NCI-H146 treated with DMSO at 0.1 percent for 48 hours (cell line): ENCODE data around the gene IL13RA1.
"Not testable (repeated sequence)": the region's sequence is repeated elsewhere in the genome, so short reads cannot be mapped to it uniquely, and the experiment has no call there.

ENCODE experiments used
- DNase-seq: peaks from one replicate; lab custom pipeline; 2025; ENCODE audit not compliant: unreplicated experiment; lab: John Stamatoyannopoulos, UW

The IL13RA1 gene

DNA sequence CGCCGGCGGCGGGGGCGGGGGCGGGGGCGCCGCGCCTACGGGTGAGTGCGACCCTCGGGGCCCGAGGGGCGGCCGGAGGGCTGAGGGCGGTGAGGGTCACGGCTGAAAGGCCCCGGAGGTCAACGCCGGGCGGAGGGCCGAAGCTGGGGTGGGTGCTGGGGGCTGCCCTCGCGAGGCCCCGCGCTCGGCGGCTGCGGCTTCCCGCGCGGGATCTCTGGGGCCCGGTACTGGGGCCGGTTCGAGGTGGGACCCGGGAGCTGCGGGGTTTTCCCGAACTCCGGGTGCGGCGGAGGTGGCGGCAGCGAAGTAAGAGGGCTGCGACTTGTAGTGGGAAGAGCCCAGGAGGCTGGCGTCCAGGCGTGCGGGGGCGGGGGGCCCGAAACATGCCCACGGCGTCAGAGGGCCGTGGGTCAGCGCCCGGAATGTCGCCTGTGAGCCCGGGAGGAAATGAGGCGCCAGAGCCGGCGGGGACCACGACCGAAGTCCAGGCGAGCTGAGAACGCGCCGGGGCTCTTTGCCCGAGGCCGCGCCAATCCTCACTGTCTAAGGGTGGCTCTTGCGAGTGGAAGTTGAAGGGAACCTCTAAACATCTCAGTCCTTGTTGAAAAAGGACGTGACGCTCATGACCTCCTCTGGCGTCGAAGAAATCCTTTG, 407 bp downstream of the IL13RA1 start:
- DNase-seq: no peak

DNA sequence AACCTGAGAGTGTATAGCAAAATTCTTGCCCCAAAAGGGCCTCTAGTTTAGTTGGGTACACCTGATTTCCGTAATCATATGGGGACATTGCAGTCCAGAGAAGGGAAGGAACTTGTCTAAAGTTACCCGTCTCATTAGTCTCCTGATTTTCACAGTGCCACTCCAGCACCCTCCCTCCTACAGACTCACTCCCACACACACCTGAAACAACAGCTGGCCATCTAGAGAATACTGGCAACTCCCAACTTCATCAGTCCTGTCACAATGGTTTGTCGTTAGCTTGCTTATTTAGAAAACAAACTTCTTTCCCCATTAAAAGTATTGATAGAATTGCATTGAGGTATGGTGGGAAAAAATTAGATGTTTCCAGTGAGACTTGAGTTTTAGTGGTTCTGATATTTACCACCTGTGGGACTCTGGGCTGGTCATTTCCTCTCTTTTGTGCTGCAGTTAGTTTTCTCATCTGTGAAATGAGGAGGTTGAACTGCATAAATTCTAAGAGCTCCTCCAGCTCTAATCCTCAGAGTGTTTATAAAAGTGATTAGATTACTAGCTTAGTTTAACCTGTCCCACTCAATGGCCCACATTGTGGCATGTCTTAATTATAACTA, 1.7 kb downstream of the IL13RA1 start:
- DNase-seq: no peak

DNA sequence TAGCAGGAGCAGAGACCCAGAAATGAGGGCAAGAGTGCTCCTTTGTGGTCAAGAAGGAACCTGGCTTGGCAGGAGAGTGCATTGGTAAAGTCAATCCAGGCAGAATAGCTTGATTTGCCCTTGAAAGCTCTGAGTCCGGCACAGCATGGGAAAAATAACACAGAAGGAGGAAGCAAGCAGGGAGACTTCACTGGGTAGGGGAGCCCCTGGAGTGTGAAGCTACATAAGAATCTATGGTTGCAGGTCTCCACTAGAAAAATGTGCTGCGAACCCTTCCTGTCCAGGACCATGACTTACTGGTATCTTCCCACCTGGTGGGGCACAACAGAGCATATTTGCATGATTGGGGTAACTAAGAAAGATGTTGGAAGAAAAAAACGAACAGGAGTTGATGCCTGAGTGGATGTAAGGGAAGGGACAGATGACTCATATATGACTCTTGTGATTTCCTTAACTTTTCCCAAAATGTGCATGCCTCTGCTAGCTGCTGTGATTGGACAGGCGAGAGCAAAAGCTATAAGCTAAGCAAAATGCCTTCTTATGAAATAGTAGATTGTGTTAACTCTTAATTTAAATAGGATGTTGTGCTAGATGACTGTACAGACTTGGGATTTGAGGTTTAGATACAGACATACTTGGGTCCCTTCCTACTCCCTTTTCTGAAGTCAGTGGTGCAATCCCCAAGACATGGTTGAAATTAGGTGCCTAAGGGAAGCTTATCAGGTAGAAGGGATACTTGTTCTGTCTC, 3.3 kb downstream of the IL13RA1 start:
- no peak for DNase-seq

DNA sequence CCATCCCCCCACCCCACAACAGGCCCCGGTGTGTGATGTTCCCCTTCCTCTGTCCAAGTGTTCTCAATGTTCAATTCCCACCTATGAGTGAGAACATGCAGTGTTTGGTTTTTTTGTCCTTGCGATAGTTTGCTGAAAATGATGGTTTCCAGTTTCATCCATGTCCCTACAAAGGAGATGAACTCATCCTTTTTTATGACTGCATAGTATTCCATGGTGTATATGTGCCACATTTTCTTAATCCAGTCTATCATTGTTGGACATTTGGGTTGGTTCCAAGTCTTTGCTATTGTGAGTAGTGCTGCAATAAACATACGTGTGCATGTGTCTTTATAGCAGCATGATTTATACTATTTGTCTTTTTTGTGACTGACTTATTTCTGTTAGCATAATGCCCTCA, 5.1 kb downstream of the IL13RA1 start:
- DNase-seq: not testable (repeated sequence)

DNA sequence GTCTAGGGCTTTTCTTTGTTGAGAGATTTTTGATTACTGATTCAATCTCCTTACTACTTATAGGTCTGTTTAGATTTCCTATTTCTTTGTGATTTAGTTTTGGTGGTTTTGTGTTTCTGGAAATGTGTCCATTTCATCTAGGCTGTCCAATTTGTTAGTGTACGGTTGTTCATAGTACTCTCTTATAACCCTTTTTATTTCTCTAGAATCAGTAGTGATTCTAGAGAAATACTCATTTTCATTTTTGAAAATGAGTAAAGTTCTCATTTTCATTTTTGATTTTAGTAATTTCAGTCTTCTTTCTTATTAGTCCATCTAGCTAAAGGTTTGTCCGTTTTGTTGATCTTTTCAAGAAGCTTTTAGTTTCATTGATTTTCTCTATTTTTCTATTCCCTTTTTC, 7.5 kb downstream of the IL13RA1 start:
- no peak for DNase-seq

DNA sequence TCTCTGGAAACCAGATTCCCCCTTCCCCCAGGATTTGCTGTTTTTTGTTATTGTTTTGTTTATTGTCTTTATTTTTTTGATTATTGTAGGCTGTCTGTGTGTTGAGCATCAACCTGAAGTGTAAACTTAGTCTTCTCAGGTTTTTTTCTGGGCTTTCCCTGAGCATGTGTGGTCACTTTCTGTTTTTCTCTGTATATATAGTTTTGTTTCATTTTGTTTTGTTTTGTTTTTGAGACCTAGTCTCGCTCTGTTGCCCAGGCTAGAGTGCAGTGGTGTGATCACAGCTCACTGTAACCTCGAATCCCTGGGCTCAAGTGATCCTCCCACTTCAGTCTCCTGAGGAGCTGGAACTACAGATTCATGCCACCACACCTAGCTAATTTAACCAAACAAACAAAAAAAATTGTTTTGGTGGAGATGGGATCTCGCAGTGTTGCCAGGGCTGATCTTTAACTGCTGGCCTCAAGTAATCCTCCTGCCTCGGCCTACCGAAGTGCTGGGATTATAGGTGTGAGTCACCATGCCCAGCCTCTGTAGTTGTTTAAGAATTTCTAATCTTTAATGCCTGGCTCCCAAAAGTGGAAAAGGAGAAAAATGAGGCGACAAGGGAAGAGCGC, 9.1 kb downstream of the IL13RA1 start:
- no peak for DNase-seq

DNA sequence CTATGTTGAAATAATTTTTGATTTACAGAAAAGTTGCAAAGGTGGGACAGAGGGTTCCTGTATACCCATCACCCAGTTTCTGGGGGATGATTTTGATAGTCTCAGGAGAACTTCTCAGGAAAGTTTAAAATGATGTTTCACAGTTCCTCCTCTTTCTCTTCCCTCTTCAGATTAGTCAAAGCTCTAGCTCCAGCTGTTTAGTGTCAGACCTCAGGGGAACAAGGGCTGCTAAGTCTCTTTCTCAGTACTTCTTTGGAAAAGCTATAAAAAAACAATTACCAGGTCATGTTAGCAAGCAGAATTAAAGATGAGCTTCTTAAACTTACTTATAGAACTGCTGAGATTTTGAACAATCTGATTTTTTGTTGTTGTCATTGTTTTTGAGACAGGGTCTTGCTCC, 12.2 kb downstream of the IL13RA1 start:
- no peak for DNase-seq

DNA sequence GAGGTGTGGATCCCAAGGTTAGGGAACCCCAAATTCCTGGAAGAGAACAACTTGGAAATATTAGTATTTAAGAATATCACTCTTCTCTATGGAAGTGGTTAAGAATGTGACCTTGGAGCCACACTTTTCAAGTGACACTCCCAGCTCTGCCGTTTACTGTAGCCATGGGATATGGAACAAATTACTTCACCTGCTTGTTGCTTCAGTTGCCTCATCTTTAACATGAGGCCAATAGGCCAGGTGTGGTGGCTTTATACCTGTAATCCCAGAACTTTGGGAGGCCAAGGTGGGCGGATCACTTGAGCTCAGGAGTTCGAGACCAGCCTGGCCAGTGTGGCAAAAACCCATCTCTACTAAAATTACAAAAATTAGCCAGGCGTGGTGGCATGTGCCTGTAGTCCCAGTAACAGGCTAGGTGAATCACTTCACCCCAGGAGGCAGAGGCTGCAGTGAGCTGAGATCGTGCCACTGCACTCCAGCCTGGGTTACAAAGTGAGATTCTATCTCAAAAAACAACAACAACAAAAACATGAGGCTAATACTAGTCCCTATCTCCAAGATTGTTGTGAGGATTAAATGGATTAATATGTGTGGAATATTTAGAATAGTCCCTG, 13.0 kb downstream of the IL13RA1 start:
- no peak for DNase-seq

DNA sequence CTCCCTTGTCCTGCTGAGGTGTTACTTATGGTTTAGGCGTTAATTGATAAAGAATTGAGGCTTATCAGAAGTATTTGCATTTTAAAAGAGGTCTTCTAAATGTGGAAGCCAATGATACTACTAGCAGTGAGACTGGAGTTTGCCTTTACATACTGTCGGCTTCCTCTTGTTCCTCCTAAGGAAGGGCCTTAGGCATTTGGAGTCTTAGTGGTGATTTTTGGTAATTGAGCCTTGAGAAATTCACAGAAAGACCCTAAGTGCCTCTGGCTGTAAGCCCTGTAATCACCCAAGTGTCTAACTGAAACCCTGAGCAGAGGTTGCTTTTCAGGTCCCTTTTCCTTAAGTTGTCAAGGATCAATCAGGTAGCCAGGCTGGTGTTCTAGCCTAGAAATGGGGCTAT, 14.8 kb downstream of the IL13RA1 start:
- DNase-seq: no peak

DNA sequence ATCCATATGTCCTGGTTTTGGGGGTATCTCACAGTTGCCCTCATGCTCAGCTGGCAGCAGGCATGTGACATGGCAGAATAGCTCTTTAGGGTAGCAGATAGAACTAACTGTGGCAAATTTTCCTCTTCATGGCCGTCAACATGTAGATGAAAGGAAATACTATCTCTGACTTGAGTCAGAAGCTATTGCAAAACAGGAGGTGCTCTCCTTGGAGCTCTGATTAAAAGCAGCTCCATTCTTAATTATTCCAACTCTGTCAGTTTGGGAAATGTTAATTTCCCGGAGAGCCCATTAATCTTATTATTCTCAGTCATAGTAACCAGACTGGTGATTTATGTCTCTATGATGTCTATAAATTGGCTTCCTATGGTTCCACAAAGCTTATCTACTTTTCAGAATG, 18.2 kb downstream of the IL13RA1 start:
- DNase-seq: no peak

DNA sequence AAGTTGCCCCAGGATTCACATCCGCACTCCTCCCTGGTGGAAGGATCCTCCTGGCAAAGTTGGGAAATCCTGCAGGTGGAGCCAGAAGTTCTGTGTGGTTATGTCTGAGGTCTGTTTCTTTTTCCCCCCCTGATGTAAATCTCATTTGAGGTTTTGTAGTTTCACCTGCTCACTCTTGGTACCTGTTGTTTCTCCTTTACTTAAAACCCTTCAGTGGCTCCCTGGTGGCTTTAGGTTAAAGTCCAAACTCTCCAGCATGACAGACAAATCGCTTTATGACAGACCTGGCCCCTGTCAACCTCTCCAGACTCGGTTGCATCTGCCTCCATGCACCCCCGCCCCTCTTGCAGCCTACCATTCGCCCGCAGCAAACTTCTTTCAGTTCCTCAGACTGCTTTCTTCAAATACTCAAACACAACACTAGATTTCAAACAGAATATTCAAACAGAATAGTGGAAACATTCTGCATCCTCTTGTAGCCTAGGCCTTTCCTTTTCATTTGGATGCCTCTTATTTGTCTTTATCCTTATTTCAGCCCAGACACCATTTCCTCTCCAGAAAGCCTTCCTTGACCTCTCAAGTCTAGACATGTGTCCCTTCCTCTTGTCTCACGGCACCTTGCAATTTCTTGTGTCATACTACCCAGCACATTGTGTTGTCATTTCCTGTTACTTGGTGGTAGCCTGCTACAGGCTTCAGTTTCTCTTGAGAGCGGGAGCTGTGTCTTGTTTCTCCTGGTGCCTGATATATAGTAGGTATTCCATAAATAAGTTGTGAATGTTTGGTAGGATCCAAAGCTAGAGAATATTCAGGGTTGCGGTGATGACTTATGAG, 24.8 kb downstream of the IL13RA1 start:
- DNase-seq: no peak

DNA sequence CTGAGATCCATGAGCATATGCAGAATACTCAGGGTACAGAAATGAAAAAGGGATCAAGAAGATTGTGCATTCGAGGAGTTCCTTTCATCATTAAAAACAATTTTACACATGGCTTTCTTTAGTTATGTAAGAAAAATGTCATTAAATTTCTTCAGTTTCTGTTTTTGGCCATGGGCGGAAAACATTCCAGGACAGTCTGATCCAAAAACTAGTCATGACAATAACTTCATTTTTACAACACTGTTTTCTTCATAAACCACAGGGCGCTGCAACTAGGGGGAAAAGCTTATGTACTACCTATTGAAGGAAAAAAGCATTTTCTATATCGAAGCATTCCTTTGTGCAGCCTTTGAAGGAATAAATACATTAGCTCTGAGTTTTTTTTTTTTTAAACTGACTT, 28.2 kb downstream of the IL13RA1 start:
- no peak for DNase-seq

DNA sequence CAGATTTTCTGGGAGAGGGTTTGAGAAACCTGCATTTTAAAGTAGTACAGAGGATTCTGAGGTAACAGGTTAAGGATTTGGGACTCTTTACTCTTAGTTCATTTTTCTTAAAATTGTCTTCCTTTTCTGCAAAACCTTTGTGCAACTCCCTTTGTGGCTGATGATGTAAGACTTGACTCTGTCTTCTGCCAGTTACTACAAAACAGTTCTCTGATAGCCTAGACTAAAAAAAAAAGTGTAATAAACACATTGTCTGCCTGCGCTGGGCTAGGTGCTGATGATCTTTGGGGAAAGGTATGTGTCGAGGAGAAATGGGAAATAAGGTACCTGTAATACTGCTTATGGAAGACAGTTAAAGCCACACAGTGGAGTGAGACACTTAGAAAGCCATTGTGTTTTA, 28.7 kb downstream of the IL13RA1 start:
- no peak for DNase-seq

DNA sequence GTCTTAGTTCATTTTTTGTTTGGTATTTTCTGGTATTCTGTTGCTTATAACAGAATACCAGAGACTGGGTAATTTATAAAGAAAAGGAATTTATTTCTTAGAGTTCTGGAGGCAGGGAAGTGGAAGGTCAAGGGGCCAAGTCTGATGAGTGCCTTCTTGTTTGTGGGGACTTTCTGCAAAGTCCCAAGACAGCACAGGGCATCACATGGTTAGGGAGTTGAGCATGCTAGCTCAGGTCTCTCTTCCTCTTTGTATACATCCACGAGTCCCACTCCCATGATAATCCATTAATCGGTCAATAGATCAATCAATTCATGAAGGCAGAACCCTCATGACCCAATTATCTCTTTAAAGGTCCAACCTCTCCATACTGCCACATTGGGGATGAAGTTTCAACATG, 31.1 kb downstream of the IL13RA1 start:
- no peak for DNase-seq

DNA sequence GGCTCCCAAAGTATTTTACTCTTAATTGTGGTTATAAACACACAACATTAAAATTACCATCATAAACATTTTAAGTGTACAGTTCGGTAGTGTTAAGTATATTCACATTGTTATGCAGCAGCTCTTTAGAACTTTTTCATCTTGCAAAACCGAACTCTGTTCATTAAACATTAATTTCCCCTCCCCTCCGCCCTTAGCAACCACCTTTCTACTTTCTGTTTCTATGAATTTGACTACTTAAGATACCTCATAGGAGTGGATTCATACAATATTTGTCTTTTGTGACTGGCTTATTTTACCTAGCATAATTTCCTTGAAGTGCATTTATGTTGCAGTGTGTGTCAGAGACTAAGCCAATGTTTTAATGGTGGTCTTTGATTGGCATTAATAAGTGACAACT, 32.6 kb downstream of the IL13RA1 start:
- DNase-seq: no peak

DNA sequence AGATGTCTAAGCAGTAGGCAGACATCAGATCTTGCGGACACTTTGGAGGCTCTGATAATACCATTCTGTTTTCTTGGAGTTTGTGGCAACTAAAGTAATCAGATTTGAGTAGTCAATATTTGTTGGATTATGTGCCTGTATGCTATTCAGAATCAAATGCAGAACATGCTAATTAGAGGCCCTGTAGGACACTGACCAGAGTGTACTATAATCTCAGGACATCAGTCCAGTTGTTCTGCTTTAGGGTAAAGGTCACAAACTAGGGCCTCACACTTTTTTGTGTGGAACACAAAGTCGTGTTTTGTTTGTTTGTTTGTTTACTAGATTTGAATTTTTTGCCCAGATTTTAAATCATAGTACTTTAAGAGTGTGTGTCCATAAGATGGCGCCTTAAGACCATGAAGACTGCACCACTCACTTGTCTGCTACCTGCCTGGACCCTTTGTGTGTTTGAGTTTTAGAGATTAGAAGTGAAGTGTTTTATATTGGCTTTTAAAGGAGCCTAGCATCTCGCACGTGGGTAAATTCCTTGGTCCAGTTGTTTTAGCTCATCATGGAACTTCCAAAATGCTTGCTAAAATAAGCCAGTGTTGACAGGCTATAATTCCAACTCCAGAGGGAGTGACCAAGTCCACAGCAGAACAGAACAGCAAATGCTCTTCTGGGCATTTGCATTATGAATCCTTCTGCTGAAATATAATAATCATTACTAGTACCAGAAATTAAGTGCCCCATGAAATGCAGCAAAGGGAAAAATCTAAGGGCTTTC, 34.7 kb downstream of the IL13RA1 start:
- DNase-seq: no peak

DNA sequence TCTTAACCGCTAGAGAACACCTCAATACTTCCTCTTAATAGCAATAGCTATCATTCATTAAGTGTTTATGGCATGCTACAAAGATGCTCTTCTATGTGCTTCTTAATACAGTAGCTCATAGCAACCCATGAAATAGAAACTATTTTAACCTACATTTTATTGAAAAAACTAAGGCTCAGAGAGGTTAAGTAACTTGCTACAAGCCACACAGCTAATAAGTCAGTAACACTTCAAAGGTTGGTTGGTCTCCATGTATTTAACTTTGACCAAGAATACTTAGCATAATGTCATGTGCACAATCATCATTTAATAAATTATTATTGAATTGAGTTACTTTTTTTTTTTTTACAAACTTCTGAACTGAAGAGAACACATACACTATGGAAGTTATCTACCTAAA, 36.1 kb downstream of the IL13RA1 start:
- DNase-seq: no peak

DNA sequence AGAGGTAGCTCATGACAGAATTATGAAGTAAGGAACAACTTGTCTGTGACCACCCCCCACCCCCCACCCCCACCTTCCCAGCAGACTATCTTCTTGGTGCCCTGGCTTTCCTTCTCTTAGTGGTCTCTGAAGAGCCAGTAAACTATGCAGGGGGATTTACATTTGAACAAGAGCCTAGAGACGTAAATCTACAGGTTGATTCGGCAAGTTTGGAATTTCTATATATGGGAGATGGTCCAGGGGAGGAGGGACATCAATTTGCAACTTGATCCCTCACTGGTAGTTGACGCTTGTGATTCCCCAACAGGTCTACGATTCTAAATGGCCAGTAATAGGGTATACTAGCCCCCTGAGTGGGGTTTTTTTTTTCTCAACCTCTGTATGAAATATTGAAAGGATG, 36.7 kb downstream of the IL13RA1 start:
- no peak for DNase-seq

DNA sequence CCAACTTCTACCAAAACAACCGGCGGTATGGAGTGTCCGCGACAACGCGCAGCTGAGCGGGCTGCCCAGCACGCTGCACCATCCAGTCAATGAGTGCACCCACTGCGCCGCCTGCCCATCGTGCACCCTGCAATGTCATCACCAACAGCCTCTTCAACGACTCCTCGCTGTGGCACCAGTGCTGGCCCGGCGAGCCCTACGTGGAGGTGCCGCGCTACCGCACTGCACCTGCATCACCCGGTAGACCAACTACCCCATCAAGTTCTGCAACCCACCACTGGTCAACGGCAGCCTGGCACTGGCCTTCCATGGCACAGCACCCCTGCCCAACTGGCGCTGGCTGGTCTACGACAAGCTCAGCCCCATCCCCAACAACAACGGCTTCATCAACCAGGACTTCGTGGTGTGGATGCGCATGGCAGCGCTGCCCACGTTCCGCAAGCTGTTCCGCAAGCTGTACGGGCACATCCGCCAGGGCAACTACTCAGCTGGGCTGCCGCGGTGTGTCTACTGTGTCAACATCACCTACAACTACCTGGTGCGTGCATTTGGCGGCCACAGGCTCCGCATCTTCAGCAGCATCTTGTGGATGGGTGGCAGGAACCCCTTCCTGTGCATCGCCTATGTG, 42.8 kb downstream of the IL13RA1 start:
- no peak for DNase-seq

DNA sequence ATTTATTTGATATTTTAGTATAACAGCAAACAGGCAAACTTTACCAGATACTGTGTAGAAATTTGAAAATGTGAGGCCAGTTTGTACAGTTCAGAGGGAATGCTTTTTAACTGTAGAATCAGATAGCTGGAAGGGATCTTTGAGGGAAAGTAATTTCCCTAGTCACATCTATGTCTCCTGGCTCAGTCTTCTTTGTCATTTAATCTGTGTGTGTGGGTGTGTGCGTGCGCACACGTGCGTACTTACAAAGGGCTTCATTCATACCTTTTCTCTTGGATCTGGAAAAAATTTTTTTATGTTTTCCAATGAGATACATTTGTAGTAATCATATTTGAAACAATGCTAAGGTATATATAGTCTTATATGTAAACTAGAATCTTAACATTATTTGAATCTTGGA, 44.6 kb downstream of the IL13RA1 start:
- DNase-seq: no peak
